Endothelial cell of umbilical vein (primary cell): ENCODE measurements around the gene MXI1. TPM values are rescaled to one million over a fixed set of nuclear protein-coding genes. Genes with fewer than 3 reads are reported as not detected.

Experiments used
- BruUV-seq: library from RNA; stranded (reverse); fragments of 400-500 nt; replicated peaks from 2 replicates; lab custom pipeline; 2021; lab: Mats Ljungman, UMichigan
- CTCF ChIA-PET: fragments of 300-600, 350-600 bp; sonication (Branson Sonifier 250); formaldehyde crosslinking; loops from one replicate; lab custom pipeline; 2021; ENCODE audit warnings: antibody characterized with exemption, inconsistent platforms; lab: Charles Lee
- POLR2A ChIA-PET: fragments of 300-600, 350-600 bp; sonication (Branson Sonifier 250); formaldehyde crosslinking; loops from one replicate; lab custom pipeline; 2021; ENCODE audit warnings: antibody characterized with exemption, inconsistent platforms; lab: Charles Lee
- DNase-seq: peaks from one replicate; pipeline ENCODE4 v3.0.0-alpha.2; 2011; ENCODE audit warnings: low read depth, low spot score
- FAIRE-seq: peaks from 2 replicates; lab custom pipeline; 2011; peaks lifted over from hg19 to GRCh38; lab: Jason Lieb, UNC
- H2AFZ ChIP-seq: 2 replicates; pipeline ENCODE4 v1.6.0; 2012; ENCODE audit warnings: low read depth, low read length, control low read depth, inconsistent platforms
- H3K27ac ChIP-seq: 2 replicates; pipeline ENCODE4 v1.5.1; 2011; ENCODE audit warnings: low read depth, mild to moderate bottlenecking, control low read depth, low read length, moderate library complexity; ENCODE audit not compliant: insufficient read depth
- H3K27me3 ChIP-seq, 2 experiments: 2 replicates each; pipeline versions ENCODE4 v1.6.0 to v1.6.1; 2011; ENCODE audit warnings: low read length in 2 of 2, mixed read lengths in 1 of 2; ENCODE audit not compliant: control insufficient read depth in 2 of 2, insufficient read depth in 2 of 2
- H3K36me3 ChIP-seq, 2 experiments: 2 replicates in 1 of 2; 3 replicates in 1 of 2; pipeline ENCODE4 v1.5.1; 2011; ENCODE audit warnings: low read length in 2 of 2, mild to moderate bottlenecking in 1 of 2, moderate library complexity in 1 of 2; ENCODE audit not compliant: control insufficient read depth in 2 of 2, insufficient read depth in 2 of 2; ENCODE audit errors: extremely low read depth in 1 of 2
- H3K4me1 ChIP-seq: 3 replicates; pipeline ENCODE4 v1.5.1; 2011; ENCODE audit warnings: mild to moderate bottlenecking, low read length; ENCODE audit not compliant: control insufficient read depth, insufficient read depth; ENCODE audit errors: extremely low read depth
- H3K4me2 ChIP-seq: 2 replicates; pipeline ENCODE4 v1.6.1; 2011; ENCODE audit warnings: low read length, control low read depth, mixed read lengths; ENCODE audit not compliant: insufficient read depth
- H3K4me3 ChIP-seq, 3 experiments: fragments of 200-600 bp in 1 of 3; sonication (generic), shearing (Covaris generic) in 1 of 3; replicated peaks in 1 of 3; 2 replicates each; pipeline ENCODE4 v1.5.1; 2011 to 2016; ENCODE audit warnings: control low read depth in 3 of 3, low read length in 3 of 3, mild to moderate bottlenecking in 2 of 3, inconsistent platforms in 1 of 3, low read depth in 1 of 3, moderate library complexity in 1 of 3; ENCODE audit not compliant: insufficient read depth in 1 of 3
- H3K79me2 ChIP-seq: 2 replicates; pipeline ENCODE4 v1.6.0; 2012; ENCODE audit warnings: low read length, inconsistent platforms; ENCODE audit not compliant: control insufficient read depth, insufficient read depth
- H3K9ac ChIP-seq: replicated peaks from 2 replicates; pipeline ENCODE3; 2011; ENCODE audit warnings: low read length, control low read depth; ENCODE audit not compliant: insufficient read depth; ENCODE audit errors: extremely low read depth
- H3K9me1 ChIP-seq: replicated peaks from 3 replicates; pipeline ENCODE4 v1.6.0; 2011; ENCODE audit warnings: mild to moderate bottlenecking, low read length; ENCODE audit not compliant: control insufficient read depth, insufficient read depth; ENCODE audit errors: extremely low read depth
- H3K9me3 ChIP-seq: replicated peaks from 2 replicates; pipeline ENCODE4 v1.5.1; 2012; ENCODE audit warnings: low read length, inconsistent platforms; ENCODE audit not compliant: control insufficient read depth, insufficient read depth
- H4K20me1 ChIP-seq: replicated peaks from 2 replicates; pipeline ENCODE3; 2011; ENCODE audit warnings: mild to moderate bottlenecking, low read length; ENCODE audit not compliant: control insufficient read depth, insufficient read depth; ENCODE audit errors: extremely low read depth
- GATA2 ChIP-seq: IDR thresholded peaks from 2 replicates; pipeline ENCODE4 v1.7.0; 2011; ENCODE audit warnings: low read depth, mild to moderate bottlenecking, moderate library complexity, mixed read lengths, low read length; ENCODE audit not compliant: insufficient read length, insufficient read depth
- JUN ChIP-seq: IDR thresholded peaks from 2 replicates; pipeline ENCODE4 v1.6.1; 2011; ENCODE audit warnings: borderline replicate concordance, low read depth; ENCODE audit not compliant: insufficient read length, insufficient read depth
- MAX ChIP-seq: IDR thresholded peaks from 2 replicates; pipeline ENCODE4 v1.6.1; 2011; ENCODE audit not compliant: insufficient read depth, insufficient read length
- MYC ChIP-seq: IDR thresholded peaks from one replicate; pipeline ENCODE4 v1.6.1; 2011; ENCODE audit warnings: mild to moderate bottlenecking, low read depth, low read length
- POLR2A ChIP-seq: IDR thresholded peaks from 2 replicates; pipeline ENCODE4 v1.6.1; 2012; ENCODE audit warnings: low read depth, mild to moderate bottlenecking, control low read depth, low read length
- POLR2AphosphoS5 ChIP-seq: IDR thresholded peaks from 2 replicates; pipeline ENCODE4 v1.6.1; 2012; ENCODE audit warnings: low read depth, mild to moderate bottlenecking, control low read depth, low read length, moderate library complexity; ENCODE audit not compliant: insufficient read depth
- dilution Hi-C: fragments of 300-500 bp; cut with MboI; formaldehyde crosslinking; loops from one replicate; pipeline ENCODE4 v1.15.0; 2019; ENCODE audit warnings: low sequenced_read_pairs; ENCODE audit not compliant: extremely low pct_ligation_motif_present
- intact Hi-C: fragments of 100-400 bp; cut with micrococcal nuclease; formaldehyde crosslinking; loops from one replicate; pipeline ENCODE4 v1.10.0; 2022
- polyA plus RNA-seq, 4 experiments: library from polyadenylated mRNA; depleted of rRNA in 3 of 4; stranded (reverse) in 3 of 4; unstranded in 1 of 4; fragments of >200 nt; gene quantifications; 2 replicates each; pipeline versions ENCODE4 v1.2.1 to v1.2.3, GENCODE V29; 2011 to 2012; ENCODE audit warnings: missing spikeins in 1 of 4
- total RNA-seq: library from RNA; stranded (reverse); gene quantifications from 2 replicates; pipeline ENCODE4 v1.2.3, GENCODE V29; 2021

MXI1 gene
- total and polyA plus RNA-seq, 2 donors (not counting 3 experiments of a cell fraction or from before 2014, with no cell fraction given): 2.7 to 8.5 TPM

GRCh38 chr10:110254467-110254866, 47.1 kb downstream of the MXI1 start:
- H3K36me3 ChIP-seq: no peaks in the 10 kb centered on the region
- FAIRE-seq: no peak
- no peaks in the 10 kb centered on the region for H3K4me1 ChIP-seq
- H3K27ac ChIP-seq: no peak overlapping the region
- H3K4me2 ChIP-seq: no peak overlapping the region
- H3K79me2 ChIP-seq: no peaks in the 10 kb centered on the region
- no peak for TF ChIP-seq GATA2
- no peak for TF ChIP-seq MAX
- TF ChIP-seq MYC: no peak
- TF ChIP-seq POLR2A: no peak
- TF ChIP-seq POLR2AphosphoS5: no peak
- no peaks in the 10 kb centered on the region for H4K20me1 ChIP-seq
- dilution Hi-C loops (no loop called here), intact Hi-C loops (no loop called here)
- ChIA-PET CTCF (interaction anchor here (1.4 to 3.1 kb wide), 2 partner anchors 13 to 370 kb away, joined by 3 to 11 read pairs; no protein-coding TSS in a partner anchor), POLR2A (no interaction called here)
- no peaks in the 10 kb centered on the region for H3K9me1 ChIP-seq
- BruUV-seq: no TSS peak
- H3K4me3 ChIP-seq: no peak overlapping the region
- no peak overlapping the region for H2AFZ ChIP-seq
- no peak overlapping the region for H3K9ac ChIP-seq
- DNase-seq: no peak
- no peaks in the 10 kb centered on the region for H3K9me3 ChIP-seq
- H3K27me3 ChIP-seq: no peaks in the 10 kb centered on the region

- intact Hi-C loops: no loop called here
- no peaks in the 10 kb centered on the region for H3K36me3 ChIP-seq
- H3K27me3 ChIP-seq: no peaks in the 10 kb centered on the region
- DNase-seq (no peak), FAIRE-seq (no peak)
- ChIA-PET CTCF (interaction anchor here (0.6 to 1.5 kb wide), 3 partner anchors 14 to 37 kb away, joined by 3 to 4 read pairs (median 3); no protein-coding TSS in a partner anchor), POLR2A (interaction anchor here (0.5 kb wide), 1 partner anchor 46 kb away, joined by 3 read pairs; the partner anchor contains the start of gene SMNDC1)
- H3K79me2 ChIP-seq: no peaks in the 10 kb centered on the region
- BruUV-seq: no TSS peak
- no peak overlapping the region for H3K9ac ChIP-seq
- no peak for TF ChIP-seq JUN
- no peak for TF ChIP-seq GATA2
- H3K9me3 ChIP-seq: no peaks in the 10 kb centered on the region
- no peaks in the 10 kb centered on the region for H3K9me1 ChIP-seq
- no peaks in the 10 kb centered on the region for H4K20me1 ChIP-seq
- no peak overlapping the region for H2AFZ ChIP-seq
- no peaks in the 10 kb centered on the region for H3K4me1 ChIP-seq
- H3K27ac ChIP-seq: no peak overlapping the region
- H3K4me3 ChIP-seq: no peak overlapping the region
- H3K4me2 ChIP-seq: no peak overlapping the region
- dilution Hi-C loops: no loop called here
Observed at GRCh38 chr10:110258542-110258941, 51.1 kb downstream of the MXI1 start.
